HCT116 (cell line): Measurements from ENCODE around the gene NEURL1B. TPM values are rescaled to one million over a fixed set of nuclear protein-coding genes. Genes with fewer than 3 reads are reported as not detected.

Source experiments
- ATAC-seq: fragments of 200-7000 bp; cut with Tn5 transposase; 2 replicates; pipeline ENCODE4 v1.9.1; 2020; ENCODE audit warnings: mild to moderate bottlenecking, moderate library complexity
- BruUV-seq: library from RNA; stranded (reverse); fragments of 400-500 nt; replicated peaks from 2 replicates; lab custom pipeline; 2021; lab: Mats Ljungman, UMichigan
- CTCF ChIA-PET: fragments of 300-600 bp; sonication (Branson Sonifier 250); formaldehyde crosslinking; loops from one replicate; lab custom pipeline; 2021; ENCODE audit warnings: antibody characterized with exemption; lab: Charles Lee
- POLR2A ChIA-PET: fragments of 300-600, 350-600 bp; sonication (Branson Sonifier 250); formaldehyde crosslinking; loops from one replicate; lab custom pipeline; 2021; ENCODE audit warnings: antibody characterized with exemption; lab: Charles Lee
- RAD21 ChIA-PET, 2 experiments: fragments of 300-600 bp; sonication (Branson Sonifier 250); formaldehyde crosslinking; loops; one replicate each; lab custom pipeline; 2023; ENCODE audit warnings: low total read pairs in 2 of 2; ENCODE audit not compliant: uncharacterized antibody in 2 of 2, unreplicated experiment in 2 of 2, low non-redundant PET in 1 of 2; lab: Charles Lee
- DNase-seq: peaks from one replicate; pipeline ENCODE4 v3.0.0-alpha.2; 2010; ENCODE audit warnings: low read depth, low spot score
- H2AFZ ChIP-seq: fragments of 200-600 bp; shearing (Covaris generic), sonication (generic); 2 replicates; pipeline ENCODE4 v1.6.1; 2017; ENCODE audit warnings: low read depth, mixed run types, mixed read lengths, antibody characterized with exemption, low read length; ENCODE audit not compliant: poor library complexity, severe bottlenecking
- H3K27ac ChIP-seq: 2 replicates; pipeline ENCODE4 v1.5.1; 2012; ENCODE audit warnings: low read depth, low read length
- H3K27me3 ChIP-seq: fragments of 200-600 bp; sonication (generic); 2 replicates; pipeline ENCODE4 v1.6.1; 2016; ENCODE audit warnings: mixed run types, low read length, mixed read lengths; ENCODE audit not compliant: insufficient read depth
- H3K36me3 ChIP-seq, 2 experiments: fragments of 200-500 bp in 1 of 2; fragments of 200-600 bp in 1 of 2; sonication (Bioruptor generic) in 1 of 2; sonication (generic) in 1 of 2; 2 replicates each; pipeline versions ENCODE4 v1.5.1 to v1.6.1; 2014 to 2016; ENCODE audit warnings: low read length in 2 of 2, inconsistent platforms in 1 of 2, mixed read lengths in 1 of 2, mixed run types in 1 of 2; ENCODE audit not compliant: insufficient read depth in 2 of 2, control insufficient read depth in 1 of 2
- H3K4me1 ChIP-seq, 2 experiments: fragments of 200-600 bp in 1 of 2; sonication (generic) in 1 of 2; 2 replicates each; pipeline versions ENCODE4 v1.5.1 to v1.6.1; 2012 to 2017; ENCODE audit warnings: low read length in 2 of 2, inconsistent platforms in 1 of 2, mild to moderate bottlenecking in 1 of 2, mixed read lengths in 1 of 2, mixed run types in 1 of 2, moderate library complexity in 1 of 2; ENCODE audit not compliant: insufficient read depth in 2 of 2, control insufficient read depth in 1 of 2
- H3K4me2 ChIP-seq: fragments of 200-600 bp; sonication (generic); 2 replicates; pipeline ENCODE4 v1.6.1; 2017; ENCODE audit warnings: mixed run types, low read length, mixed read lengths
- H3K4me3 ChIP-seq, 2 experiments: fragments of 200-600 bp in 1 of 2; sonication (generic) in 1 of 2; replicated peaks in 1 of 2; 2 replicates each; pipeline ENCODE4 v1.5.1; 2011 to 2016; ENCODE audit warnings: low read length in 2 of 2, control low read depth in 1 of 2, low read depth in 1 of 2, mild to moderate bottlenecking in 1 of 2, mixed read lengths in 1 of 2, mixed run types in 1 of 2
- H3K79me2 ChIP-seq: fragments of 200-600 bp; sonication (generic); 2 replicates; pipeline ENCODE4 v1.6.1; 2017; ENCODE audit warnings: mild to moderate bottlenecking, mixed run types, low read length, moderate library complexity, mixed read lengths; ENCODE audit not compliant: insufficient read depth
- H3K9ac ChIP-seq: fragments of 200-600 bp; sonication (generic); 2 replicates; pipeline ENCODE4 v1.6.1; 2016; ENCODE audit warnings: low read length, mixed read lengths
- H3K9me2 ChIP-seq: fragments of 200-600 bp; sonication (generic), shearing (Covaris generic); 2 replicates; pipeline ENCODE4 v1.6.1; 2017; ENCODE audit warnings: mixed run types, mild to moderate bottlenecking, moderate library complexity; ENCODE audit not compliant: insufficient read depth
- H3K9me3 ChIP-seq, 2 experiments: fragments of 200-500 bp in 1 of 2; fragments of 200-600 bp in 1 of 2; sonication (Bioruptor generic) in 1 of 2; sonication (generic) in 1 of 2; 2 replicates each; pipeline ENCODE4 v1.6.1; 2014 to 2017; ENCODE audit warnings: low read length in 2 of 2, mixed read lengths in 2 of 2, inconsistent platforms in 1 of 2, low read depth in 1 of 2, mild to moderate bottlenecking in 1 of 2, mixed run types in 1 of 2, moderate library complexity in 1 of 2; ENCODE audit not compliant: control insufficient read depth in 1 of 2, insufficient read depth in 1 of 2
- H4K20me1 ChIP-seq: fragments of 200-600 bp; sonication (generic), shearing (Covaris generic); 2 replicates; pipeline ENCODE4 v1.6.1; 2017; ENCODE audit warnings: mixed run types, mild to moderate bottlenecking, moderate library complexity; ENCODE audit not compliant: insufficient read depth
- CTCF ChIP-seq, 3 experiments: fragments of 200-600 bp in 1 of 3; sonication (generic) in 1 of 3; IDR thresholded peaks in 2 of 3; conservative IDR thresholded peaks in 1 of 3; 2 replicates each; pipeline ENCODE4 v1.5.1; 2012 to 2017; ENCODE audit warnings: low read depth in 2 of 3, low read length in 2 of 3, antibody characterized with exemption in 1 of 3, borderline replicate concordance in 1 of 3, control low read depth in 1 of 3, mild to moderate bottlenecking in 1 of 3, mixed read lengths in 1 of 3, mixed run types in 1 of 3, moderate library complexity in 1 of 3; ENCODE audit not compliant: insufficient read depth in 1 of 3
- EZH2phosphoT487 ChIP-seq: fragments of 200-600 bp; IDR thresholded peaks from 2 replicates; pipeline ENCODE4 v1.6.1; 2018; ENCODE audit warnings: antibody characterized with exemption, borderline replicate concordance
- FOSL1 ChIP-seq: IDR thresholded peaks from 2 replicates; pipeline ENCODE4 v1.6.1; 2012; ENCODE audit warnings: low read depth
- MAX ChIP-seq: IDR thresholded peaks from 2 replicates; pipeline ENCODE4 v1.6.1; 2012
- RAD21 ChIP-seq: IDR thresholded peaks from 2 replicates; pipeline ENCODE4 v1.6.1; 2012; ENCODE audit warnings: low read depth, mild to moderate bottlenecking
- SP1 ChIP-seq: IDR thresholded peaks from 2 replicates; pipeline ENCODE4 v1.6.1; 2012; ENCODE audit warnings: low read depth
- SRF ChIP-seq: IDR thresholded peaks from 2 replicates; pipeline ENCODE4 v1.6.1; 2012; ENCODE audit warnings: low read depth
- TCF7L2 ChIP-seq: IDR thresholded peaks from 2 replicates; pipeline ENCODE4 v1.7.0; 2011; ENCODE audit warnings: borderline replicate concordance, inconsistent platforms; ENCODE audit not compliant: insufficient read depth, insufficient read length; ENCODE audit errors: extremely low read depth
- intact Hi-C: fragments of 100-400 bp; cut with micrococcal nuclease; formaldehyde crosslinking; loops from 2 replicates; pipeline ENCODE4 v1.10.0; 2022
- total RNA-seq: library from RNA; stranded (reverse); gene quantifications from one replicate; pipeline ENCODE4 v1.2.1, GENCODE V29; 2021; ENCODE audit not compliant: unreplicated experiment
- TF ChIP-seq, protein P1 (sequence below): IDR thresholded peaks from 2 replicates; pipeline ENCODE4 v1.6.1; 2012
- TF ChIP-seq, protein P2 (sequence below): IDR thresholded peaks from 2 replicates; pipeline ENCODE4 v1.6.1; 2012; ENCODE audit warnings: low read depth

Gene NEURL1B
- total RNA-seq, 1 experiment from 2014 or later, result 5.8 TPM

GRCh38 chr5:172660974-172661373, 19.9 kb downstream of the NEURL1B start (continued):
- TF ChIP-seq CTCF (IDR thresholded peaks at IDR 0.05 in 2 of 3, conservative IDR thresholded peaks at IDR 0.05 in 1 of 3; ENCODE audit: borderline replicate concordance in 1 of 3, insufficient read depth in 1 of 3, low read depth in 2 of 3, low read length in 2 of 3), result no peak
- no peak for TF ChIP-seq SRF

DNA sequence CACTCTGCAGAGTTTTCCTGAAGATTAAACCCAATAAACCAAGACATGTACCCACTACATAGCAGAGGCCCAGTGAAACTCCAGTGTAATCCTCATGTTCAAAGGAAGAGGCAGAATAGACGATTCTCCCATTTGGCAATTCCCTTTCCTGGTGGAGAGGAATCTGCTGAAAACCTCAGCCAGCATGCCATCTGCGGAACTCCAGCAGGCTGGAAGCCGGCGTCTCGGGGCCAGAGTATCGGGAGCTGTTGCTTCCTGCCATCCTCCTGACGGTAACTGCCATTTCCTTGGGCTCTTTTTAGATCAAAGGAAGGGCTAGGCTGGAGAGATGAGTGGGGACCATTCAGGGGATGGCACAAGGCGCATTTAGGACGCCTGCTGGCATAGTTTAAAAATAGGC, 20.5 kb downstream of the NEURL1B start:
- ATAC-seq (no peak), DNase-seq (no peak)
- Histone ChIP-seq H3K4me3 (no peak overlapping the region), H4K20me1 (no peaks in the 10 kb centered on the region), H3K27me3 (no peaks in the 10 kb centered on the region), H3K9me3 (no peaks in the 10 kb centered on the region), H3K4me2 (no peak overlapping the region), H3K9ac (no peak overlapping the region), H3K4me1 (peaks cover 0 to 9% of the 10 kb centered on the region in 2 experiments; a peak in 1 of 4 replicates), H3K9me2 (no peaks in the 10 kb centered on the region), H3K27ac (no peak overlapping the region), H3K36me3 (no peaks in the 10 kb centered on the region), H3K79me2 (no peaks in the 10 kb centered on the region), H2AFZ (no peak overlapping the region)
- BruUV-seq, result no TSS peak
- ChIA-PET RAD21 (no interaction called here), POLR2A (no interaction called here), CTCF (no interaction called here)
- TF ChIP-seq, protein P1, sequence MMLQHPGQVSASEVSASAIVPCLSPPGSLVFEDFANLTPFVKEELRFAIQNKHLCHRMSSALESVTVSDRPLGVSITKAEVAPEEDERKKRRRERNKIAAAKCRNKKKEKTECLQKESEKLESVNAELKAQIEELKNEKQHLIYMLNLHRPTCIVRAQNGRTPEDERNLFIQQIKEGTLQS, result no peak
- TF ChIP-seq EZH2phosphoT487 (no peak), MAX (no peak), FOSL1 (no peak), RAD21 (no peak), SP1 (no peak), TCF7L2 (no peak)
- TF ChIP-seq, protein P2, sequence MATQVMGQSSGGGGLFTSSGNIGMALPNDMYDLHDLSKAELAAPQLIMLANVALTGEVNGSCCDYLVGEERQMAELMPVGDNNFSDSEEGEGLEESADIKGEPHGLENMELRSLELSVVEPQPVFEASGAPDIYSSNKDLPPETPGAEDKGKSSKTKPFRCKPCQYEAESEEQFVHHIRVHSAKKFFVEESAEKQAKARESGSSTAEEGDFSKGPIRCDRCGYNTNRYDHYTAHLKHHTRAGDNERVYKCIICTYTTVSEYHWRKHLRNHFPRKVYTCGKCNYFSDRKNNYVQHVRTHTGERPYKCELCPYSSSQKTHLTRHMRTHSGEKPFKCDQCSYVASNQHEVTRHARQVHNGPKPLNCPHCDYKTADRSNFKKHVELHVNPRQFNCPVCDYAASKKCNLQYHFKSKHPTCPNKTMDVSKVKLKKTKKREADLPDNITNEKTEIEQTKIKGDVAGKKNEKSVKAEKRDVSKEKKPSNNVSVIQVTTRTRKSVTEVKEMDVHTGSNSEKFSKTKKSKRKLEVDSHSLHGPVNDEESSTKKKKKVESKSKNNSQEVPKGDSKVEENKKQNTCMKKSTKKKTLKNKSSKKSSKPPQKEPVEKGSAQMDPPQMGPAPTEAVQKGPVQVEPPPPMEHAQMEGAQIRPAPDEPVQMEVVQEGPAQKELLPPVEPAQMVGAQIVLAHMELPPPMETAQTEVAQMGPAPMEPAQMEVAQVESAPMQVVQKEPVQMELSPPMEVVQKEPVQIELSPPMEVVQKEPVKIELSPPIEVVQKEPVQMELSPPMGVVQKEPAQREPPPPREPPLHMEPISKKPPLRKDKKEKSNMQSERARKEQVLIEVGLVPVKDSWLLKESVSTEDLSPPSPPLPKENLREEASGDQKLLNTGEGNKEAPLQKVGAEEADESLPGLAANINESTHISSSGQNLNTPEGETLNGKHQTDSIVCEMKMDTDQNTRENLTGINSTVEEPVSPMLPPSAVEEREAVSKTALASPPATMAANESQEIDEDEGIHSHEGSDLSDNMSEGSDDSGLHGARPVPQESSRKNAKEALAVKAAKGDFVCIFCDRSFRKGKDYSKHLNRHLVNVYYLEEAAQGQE, result no peak
- intact Hi-C loops, result no loop called here
